ENCODE measurements around the gene MIX23.

GRCh38 chr3:122353215-122353614 lies 29.8 kb downstream of the MIX23 start:
- TF ChIP-seq MXI1 (IDR thresholded peaks at IDR 0.05; ENCODE audit: borderline replicate concordance, low read depth, low read length) (no peak), RAD21 (IDR thresholded peaks at IDR 0.05; ENCODE audit: low read length) (no peak), CTCF (conservative IDR thresholded peaks at IDR 0.05; ENCODE audit: low read depth, low read length) (no peak), CEBPB (IDR thresholded peaks at IDR 0.05; ENCODE audit: low read depth, low read length) (no peak), POLR2A (IDR thresholded peaks at IDR 0.05; ENCODE audit: low read depth, low read length) (no peak), MAZ (IDR thresholded peaks at IDR 0.05; ENCODE audit: borderline replicate concordance, low read depth, low read length) (no peak), MAFK (IDR thresholded peaks at IDR 0.05; ENCODE audit: low read depth, low read length) (no peak), CHD1 (IDR thresholded peaks at IDR 0.05; ENCODE audit: low read depth, low read length) (no peak), RFX5 (IDR thresholded peaks at IDR 0.05; ENCODE audit: low read depth, low read length) (no peak), USF2 (IDR thresholded peaks at IDR 0.05; ENCODE audit: low read depth, low read length) (no peak), RCOR1 (IDR thresholded peaks at IDR 0.05; ENCODE audit: insufficient replicate concordance, low read length) (no peak), NFE2L2 (IDR thresholded peaks at IDR 0.05; ENCODE audit: low read depth, low read length) (no peak), FOS (IDR thresholded peaks at IDR 0.05; ENCODE audit: low read depth, low read length) (no peak)
